H1 (cell line): ENCODE measurements around the gene FCRL6.

Experiments
- CHD1 ChIP-seq: IDR thresholded peaks from 2 replicates; pipeline ENCODE4 v1.6.1; 2012; ENCODE audit warnings: low read depth, low read length, improper control_type of control experiment
- HDAC2 ChIP-seq, 2 experiments: fragments of 300-600 bp in 1 of 2; sonication (generic) in 1 of 2; IDR thresholded peaks; 2 replicates each; pipeline ENCODE4 v1.6.1; 2011 to 2012; ENCODE audit warnings: low read depth in 2 of 2, low read length in 2 of 2, mild to moderate bottlenecking in 2 of 2, moderate library complexity in 2 of 2, borderline replicate concordance in 1 of 2, inconsistent platforms in 1 of 2
- HDAC6 ChIP-seq: IDR thresholded peaks from one replicate; pipeline ENCODE4 v1.7.1; 2012; ENCODE audit warnings: low read depth, mild to moderate bottlenecking, inconsistent platforms, low read length, moderate library complexity
- JUND ChIP-seq: IDR thresholded peaks from 2 replicates; pipeline ENCODE4 v1.6.1; 2011; ENCODE audit warnings: mild to moderate bottlenecking, improper control_type of control experiment, low read length
- RAD21 ChIP-seq, 2 experiments: IDR thresholded peaks in 1 of 2; conservative IDR thresholded peaks in 1 of 2; 2 replicates each; pipeline ENCODE4 v1.6.1; 2011; ENCODE audit warnings: low read depth in 2 of 2, low read length in 2 of 2, improper control_type of control experiment in 1 of 2, inconsistent platforms in 1 of 2, mild to moderate bottlenecking in 1 of 2, moderate library complexity in 1 of 2
- SAP30 ChIP-seq: fragments of 300-600 bp; sonication (generic); IDR thresholded peaks from 2 replicates; pipeline ENCODE4 v1.7.1; 2012; ENCODE audit warnings: low read length, moderate library complexity, mild to moderate bottlenecking, inconsistent platforms; ENCODE audit not compliant: insufficient read depth, insufficient replicate concordance
- SIX5 ChIP-seq: IDR thresholded peaks from 2 replicates; pipeline ENCODE4 v1.6.1; 2011; ENCODE audit warnings: mild to moderate bottlenecking, low read depth, low read length
- TCF12 ChIP-seq: IDR thresholded peaks from 2 replicates; pipeline ENCODE4 v1.6.1; 2011; ENCODE audit warnings: low read depth, mild to moderate bottlenecking, low read length
- TF ChIP-seq, protein P1 (sequence below), 3 experiments: IDR thresholded peaks; 1 replicate in 2 of 3; 2 replicates in 1 of 3; pipeline versions ENCODE4 v1.5.1 to v1.6.1; 2011; ENCODE audit warnings: low read length in 3 of 3, mild to moderate bottlenecking in 3 of 3, inconsistent platforms in 2 of 3, low read depth in 1 of 3, moderate library complexity in 1 of 3; ENCODE audit not compliant: insufficient read depth in 1 of 3; ENCODE audit errors: control extremely low read depth in 1 of 3

- TF ChIP-seq JUND (no peak), TCF12 (no peak), SAP30 (no peak), RAD21 (IDR thresholded peaks at IDR 0.05 in 1 of 2, conservative IDR thresholded peaks at IDR 0.05 in 1 of 2; ENCODE audit: low read depth in 2 of 2, low read length in 2 of 2) (no peak), SIX5 (no peak), CHD1 (no peak), HDAC6 (no peak), HDAC2 (IDR thresholded peaks at IDR 0.05; ENCODE audit: borderline replicate concordance in 1 of 2, low read depth in 2 of 2, low read length in 2 of 2) (no peak)
- TF ChIP-seq, protein P1, sequence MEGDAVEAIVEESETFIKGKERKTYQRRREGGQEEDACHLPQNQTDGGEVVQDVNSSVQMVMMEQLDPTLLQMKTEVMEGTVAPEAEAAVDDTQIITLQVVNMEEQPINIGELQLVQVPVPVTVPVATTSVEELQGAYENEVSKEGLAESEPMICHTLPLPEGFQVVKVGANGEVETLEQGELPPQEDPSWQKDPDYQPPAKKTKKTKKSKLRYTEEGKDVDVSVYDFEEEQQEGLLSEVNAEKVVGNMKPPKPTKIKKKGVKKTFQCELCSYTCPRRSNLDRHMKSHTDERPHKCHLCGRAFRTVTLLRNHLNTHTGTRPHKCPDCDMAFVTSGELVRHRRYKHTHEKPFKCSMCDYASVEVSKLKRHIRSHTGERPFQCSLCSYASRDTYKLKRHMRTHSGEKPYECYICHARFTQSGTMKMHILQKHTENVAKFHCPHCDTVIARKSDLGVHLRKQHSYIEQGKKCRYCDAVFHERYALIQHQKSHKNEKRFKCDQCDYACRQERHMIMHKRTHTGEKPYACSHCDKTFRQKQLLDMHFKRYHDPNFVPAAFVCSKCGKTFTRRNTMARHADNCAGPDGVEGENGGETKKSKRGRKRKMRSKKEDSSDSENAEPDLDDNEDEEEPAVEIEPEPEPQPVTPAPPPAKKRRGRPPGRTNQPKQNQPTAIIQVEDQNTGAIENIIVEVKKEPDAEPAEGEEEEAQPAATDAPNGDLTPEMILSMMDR (IDR thresholded peaks at IDR 0.05; ENCODE audit: control extremely low read depth in 1 of 3, insufficient read depth in 1 of 3, low read depth in 1 of 3, low read length in 3 of 3) = no peak
Measured at GRCh38 chr1:159756397-159756796, 45.8 kb upstream of the FCRL6 start.
